DOHH2 (cell line): ENCODE results near the gene DDX41.
A peak's percentile ranks its signal among the peaks of the same experiment; 100 is the strongest.

Experiments
- H3F3A ChIP-seq: fragments of 200-600 bp; sonication (generic), shearing (Covaris generic); 2 replicates; pipeline ENCODE4 v1.6.0; 2016; ENCODE audit warnings: antibody characterized with exemption, mild to moderate bottlenecking; ENCODE audit not compliant: control insufficient read depth, insufficient read depth
- H3K27ac ChIP-seq: fragments of 200-600 bp; sonication (generic); 2 replicates; pipeline ENCODE4 v1.5.1; 2014; ENCODE audit warnings: low read depth, mild to moderate bottlenecking, low read length, moderate library complexity
- H3K27me3 ChIP-seq: fragments of 200-600 bp; sonication (generic); 2 replicates; pipeline ENCODE4 v1.6.1; 2014; ENCODE audit warnings: mild to moderate bottlenecking, low read length, mixed read lengths; ENCODE audit not compliant: control insufficient read depth
- H3K36me3 ChIP-seq: fragments of 200-600 bp; sonication (generic); 2 replicates; pipeline ENCODE4 v1.6.1; 2014; ENCODE audit warnings: mild to moderate bottlenecking, low read length, moderate library complexity, mixed read lengths; ENCODE audit not compliant: control insufficient read depth
- H3K4me1 ChIP-seq: fragments of 200-600 bp; sonication (generic); 2 replicates; pipeline ENCODE4 v1.6.1; 2014; ENCODE audit warnings: mild to moderate bottlenecking, low read length, mixed read lengths; ENCODE audit not compliant: control insufficient read depth
- H3K4me2 ChIP-seq: fragments of 200-600 bp; sonication (generic); 2 replicates; pipeline ENCODE4 v1.6.0; 2014; ENCODE audit warnings: mild to moderate bottlenecking, low read length, moderate library complexity
- H3K4me3 ChIP-seq: fragments of 200-600 bp; sonication (generic); 2 replicates; pipeline ENCODE4 v1.5.1; 2014; ENCODE audit warnings: mild to moderate bottlenecking, low read length, mixed read lengths
- H3K79me2 ChIP-seq: fragments of 200-600 bp; sonication (generic); 2 replicates; pipeline ENCODE4 v1.6.1; 2014; ENCODE audit warnings: mild to moderate bottlenecking, low read length, mixed read lengths; ENCODE audit not compliant: control insufficient read depth
- H3K9me2 ChIP-seq: fragments of 200-600 bp; sonication (generic); replicated peaks from 2 replicates; pipeline ENCODE4 v1.6.1; 2014; ENCODE audit warnings: mild to moderate bottlenecking, low read length, mixed read lengths; ENCODE audit not compliant: control insufficient read depth
- H3K9me3 ChIP-seq: fragments of 200-600 bp; sonication (generic); 2 replicates; pipeline ENCODE4 v1.6.1; 2014; ENCODE audit warnings: antibody characterized with exemption, low read length, mixed read lengths; ENCODE audit not compliant: control insufficient read depth, insufficient read depth
- H4K20me1 ChIP-seq: fragments of 200-600 bp; sonication (generic); 2 replicates; pipeline ENCODE4 v1.6.0; 2014; ENCODE audit warnings: low read depth, mild to moderate bottlenecking, antibody characterized with exemption, low read length, moderate library complexity; ENCODE audit not compliant: control insufficient read depth, insufficient read depth
- CTCF ChIP-seq: fragments of 200-600 bp; sonication (generic); IDR thresholded peaks from one replicate; pipeline ENCODE4 v1.5.1; 2014; ENCODE audit warnings: antibody characterized with exemption, mild to moderate bottlenecking, low read depth, low read length; ENCODE audit not compliant: poor library complexity, severe bottlenecking
- EZH2phosphoT487 ChIP-seq: fragments of 200-600 bp; sonication (generic); IDR thresholded peaks from 2 replicates; pipeline ENCODE4 v1.6.1; 2017; ENCODE audit warnings: borderline replicate concordance, mild to moderate bottlenecking, antibody characterized with exemption, low read length, moderate library complexity, mixed read lengths

The DDX41 gene

DNA sequence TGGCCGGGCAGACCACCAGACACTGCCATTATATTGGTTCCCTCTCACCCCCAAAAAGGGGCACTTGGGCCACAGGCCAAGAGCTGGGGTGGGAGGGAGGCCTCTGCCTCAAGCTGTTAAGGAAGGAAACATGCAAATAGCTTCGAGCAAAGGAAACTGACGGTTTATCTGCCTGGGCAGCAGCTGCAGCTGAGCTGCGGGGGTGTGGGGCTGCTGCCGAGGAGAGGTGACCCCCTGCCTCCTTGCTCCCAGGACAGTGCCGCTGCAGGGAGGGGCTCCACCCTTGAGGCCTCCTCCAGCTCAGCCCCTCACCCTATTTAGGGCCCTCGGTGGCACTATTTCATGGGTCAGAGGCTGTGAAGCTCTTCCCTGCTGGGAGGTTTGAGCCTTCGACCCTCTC is 7.9 kb downstream of the DDX41 start:
- H4K20me1 ChIP-seq = no peaks in the 10 kb centered on the region
- H3K36me3 ChIP-seq = peaks cover 93% of the 10 kb centered on the region
- peak overlapping the region; percentile 100 for H3K4me2 ChIP-seq
- H3K4me3 ChIP-seq = peak overlapping the region; percentile 81
- H3K27me3 ChIP-seq = no peaks in the 10 kb centered on the region
- TF ChIP-seq CTCF = no peak
- H3K27ac ChIP-seq = peak overlapping the region; percentile 99
- H3K4me1 ChIP-seq = peaks cover 72% of the 10 kb centered on the region
- H3K79me2 ChIP-seq = peaks cover 42% of the 10 kb centered on the region
- no peaks in the 10 kb centered on the region for H3K9me3 ChIP-seq
- no peaks in the 10 kb centered on the region for H3K9me2 ChIP-seq
- peaks cover 18% of the 10 kb centered on the region for H3F3A ChIP-seq

DNA sequence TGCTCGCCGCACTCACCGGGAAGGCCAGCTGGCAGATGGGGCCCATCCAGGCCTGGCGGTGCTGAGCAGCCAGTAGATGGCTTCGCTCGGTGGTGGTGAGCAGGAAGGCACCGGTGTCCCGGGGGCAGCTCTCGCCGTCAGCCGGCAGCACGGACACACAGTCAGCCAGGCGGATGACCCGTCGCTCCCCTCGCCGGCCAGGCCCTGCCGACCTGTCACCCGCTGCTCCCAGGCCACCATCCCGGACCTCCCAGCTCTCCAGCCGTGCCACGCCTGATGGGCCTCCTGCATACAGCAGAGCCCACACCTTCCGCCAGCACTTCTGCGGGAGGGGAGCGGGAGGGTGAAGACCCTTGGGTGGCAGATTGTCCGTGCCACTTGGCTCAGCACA is 8.5 kb downstream of the DDX41 start:
- TF ChIP-seq CTCF (peak; percentile 23), EZH2phosphoT487 (no peak)
- Histone ChIP-seq H3K36me3 (peaks cover 93% of the 10 kb centered on the region), H3K4me3 (peak overlapping the region; percentile 81), H3K27ac (peak overlapping the region; percentile 99), H3F3A (peaks cover 24% of the 10 kb centered on the region), H3K79me2 (peaks cover 39% of the 10 kb centered on the region), H3K4me2 (peak overlapping the region; percentile 100), H4K20me1 (0 out of 2 replicates have a peak, but pooled peaks cover 4% of the 10 kb centered on the region), H3K27me3 (no peaks in the 10 kb centered on the region), H3K4me1 (peaks cover 78% of the 10 kb centered on the region), H3K9me2 (no peaks in the 10 kb centered on the region), H3K9me3 (no peaks in the 10 kb centered on the region)

GRCh38 chr5:177507596-177508220 is 9.1 kb downstream of the DDX41 start:
- Histone ChIP-seq H3F3A (peaks cover 29% of the 10 kb centered on the region), H3K9me3 (no peaks in the 10 kb centered on the region), H3K9me2 (no peaks in the 10 kb centered on the region), H3K27me3 (no peaks in the 10 kb centered on the region), H3K36me3 (peaks cover 93% of the 10 kb centered on the region), H3K4me2 (peak overlapping the region; percentile 100), H3K4me3 (peak overlapping the region; percentile 81), H3K27ac (peak overlapping the region; percentile 99), H3K79me2 (peaks cover 39% of the 10 kb centered on the region), H3K4me1 (peaks cover 83% of the 10 kb centered on the region), H4K20me1 (peaks cover 4% of the 10 kb centered on the region; the same call in 1 of the 2 replicates)
- TF ChIP-seq EZH2phosphoT487 (no peak), CTCF (peak; percentile 36)
